HG03558 (cell line): Measurements from ENCODE around the gene METRN.

Source experiments
- ATAC-seq: cut with Tn5 transposase; IDR thresholded peaks from one replicate; pipeline ENCODE4 v1.9.1; 2021; ENCODE audit warnings: moderate number of reproducible peaks; ENCODE audit not compliant: unreplicated experiment; ENCODE audit errors: extremely low read depth

The METRN gene

DNA sequence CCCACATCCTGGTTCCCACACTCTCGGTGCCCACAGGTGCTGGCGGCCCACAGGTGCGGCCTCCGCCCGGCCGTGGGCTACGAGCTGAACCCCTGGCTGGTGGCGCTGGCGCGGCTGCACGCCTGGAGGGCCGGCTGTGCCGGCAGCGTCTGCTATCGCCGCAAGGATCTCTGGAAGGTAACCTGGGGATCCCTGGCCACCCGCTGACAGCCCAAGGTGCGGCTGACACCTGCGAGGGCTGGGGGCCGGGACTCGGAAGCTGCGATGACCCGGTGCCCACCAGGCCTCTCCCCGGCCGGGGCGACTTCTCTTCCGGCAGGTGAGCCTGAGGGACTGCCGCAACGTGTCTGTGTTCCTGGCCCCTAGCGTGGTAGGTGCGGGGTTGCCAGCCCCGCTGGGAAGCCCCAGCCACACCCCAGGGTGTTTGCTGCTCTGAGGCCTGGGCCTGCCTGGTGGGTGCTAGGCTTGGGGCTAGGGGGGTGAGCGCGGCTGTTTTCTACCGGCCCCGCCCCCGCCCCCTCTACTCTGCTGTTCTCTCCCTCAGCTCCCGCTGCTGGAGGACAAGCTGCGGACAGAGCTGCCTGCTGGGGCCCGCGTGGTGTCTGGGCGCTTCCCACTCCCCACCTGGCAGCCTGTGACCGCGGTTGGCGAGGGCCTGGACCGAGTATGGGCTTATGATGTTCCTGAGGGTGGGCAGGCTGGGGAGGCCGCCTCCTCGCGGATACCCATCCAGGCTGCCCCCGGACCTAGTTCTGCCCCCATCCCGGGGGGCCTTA, 7.0 kb downstream of the METRN start:
- ATAC-seq = no peak

- no peak for ATAC-seq
Observed at GRCh38 chr16:722835-723633, 8.1 kb downstream of the METRN start.

- no peak for ATAC-seq
Observed at GRCh38 chr16:723695-724094, 8.8 kb downstream of the METRN start.

DNA sequence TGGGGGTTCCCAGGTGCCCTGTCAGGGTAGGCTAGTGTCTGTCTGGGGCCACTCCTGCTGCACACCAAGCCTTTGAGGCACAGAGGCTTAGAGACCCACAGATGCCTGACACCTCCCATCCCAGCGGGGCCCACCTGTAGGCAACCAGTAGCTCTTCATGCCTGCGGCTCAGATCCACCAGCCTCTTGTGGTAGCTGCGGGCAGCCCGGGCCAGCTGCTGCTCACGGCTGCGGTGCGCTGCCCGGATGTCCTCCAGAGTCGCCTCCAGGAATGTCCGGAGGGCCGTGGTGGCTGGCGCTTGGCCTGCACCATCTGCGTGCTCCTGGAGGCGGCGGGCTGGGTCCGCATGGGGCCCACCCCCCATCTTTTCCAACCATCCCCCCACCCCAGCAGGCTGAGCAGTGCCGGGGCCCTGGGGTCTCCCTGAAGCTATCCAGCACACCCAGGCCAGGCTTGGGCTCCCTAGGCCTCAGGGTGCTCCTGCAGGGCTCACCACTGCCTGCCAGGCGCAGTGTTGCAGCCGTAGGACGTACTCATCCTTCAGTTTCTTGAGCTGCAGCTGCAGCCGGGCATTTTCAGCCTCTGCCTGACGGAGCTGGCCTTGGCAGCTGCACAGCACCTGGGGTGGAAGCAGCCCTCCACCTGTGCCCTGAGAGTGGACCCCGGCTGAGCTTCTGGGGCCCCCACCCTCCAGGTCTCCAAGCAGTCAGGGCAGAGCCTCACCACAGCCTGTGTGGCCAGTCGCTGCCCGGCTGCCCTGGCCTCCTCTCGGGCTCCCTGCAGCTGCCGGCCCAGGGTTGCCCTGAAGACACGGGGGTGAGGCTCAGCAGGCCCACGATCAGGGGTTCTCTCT, 9.5 kb downstream of the METRN start:
- no peak for ATAC-seq

DNA sequence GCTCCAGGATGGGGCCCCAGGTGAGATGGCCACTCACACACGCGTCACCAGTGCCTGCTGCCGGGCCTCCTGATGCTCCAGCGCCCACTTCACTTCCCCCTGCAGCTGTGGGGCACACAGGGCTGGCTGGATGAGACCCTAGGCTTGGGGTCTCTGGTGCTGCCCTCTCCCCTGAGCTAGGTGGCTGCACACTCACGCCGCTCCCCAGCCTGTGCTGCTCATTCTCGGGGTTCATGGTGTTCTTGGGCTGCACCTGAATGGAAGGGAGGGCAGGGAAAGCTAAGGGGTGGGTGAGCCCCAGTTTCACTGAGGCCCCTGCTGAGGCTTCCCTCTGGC, 10.1 kb downstream of the METRN start:
- ATAC-seq = no peak

- no peak for ATAC-seq
Observed at GRCh38 chr16:725463-726187, 10.7 kb downstream of the METRN start.

DNA sequence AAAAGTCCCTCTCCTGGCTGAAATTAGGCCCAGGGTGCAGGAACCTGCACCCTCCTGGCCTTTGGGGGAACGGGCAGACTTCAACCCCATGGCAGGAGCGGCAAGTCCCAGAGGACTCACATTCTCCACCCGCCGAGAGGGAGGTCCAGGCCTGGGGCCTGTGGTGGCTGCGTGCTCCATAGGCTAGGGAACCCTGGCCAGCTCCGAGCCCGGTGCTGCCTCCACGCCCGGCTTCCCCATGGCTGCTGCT, 11.2 kb downstream of the METRN start:
- no peak for ATAC-seq

GRCh38 chr16:726438-727290, 11.7 kb downstream of the METRN start, which contains the start of the genes CCDC78 and HAGHL:
Gene CCDC78 (minus strand): TSS chr16:726443. CDS start chr16:726367, 76 bp downstream.
Gene HAGHL (plus strand): TSS chr16:727106. CDS start chr16:727510, 404 bp downstream.
- no peak for ATAC-seq

DNA sequence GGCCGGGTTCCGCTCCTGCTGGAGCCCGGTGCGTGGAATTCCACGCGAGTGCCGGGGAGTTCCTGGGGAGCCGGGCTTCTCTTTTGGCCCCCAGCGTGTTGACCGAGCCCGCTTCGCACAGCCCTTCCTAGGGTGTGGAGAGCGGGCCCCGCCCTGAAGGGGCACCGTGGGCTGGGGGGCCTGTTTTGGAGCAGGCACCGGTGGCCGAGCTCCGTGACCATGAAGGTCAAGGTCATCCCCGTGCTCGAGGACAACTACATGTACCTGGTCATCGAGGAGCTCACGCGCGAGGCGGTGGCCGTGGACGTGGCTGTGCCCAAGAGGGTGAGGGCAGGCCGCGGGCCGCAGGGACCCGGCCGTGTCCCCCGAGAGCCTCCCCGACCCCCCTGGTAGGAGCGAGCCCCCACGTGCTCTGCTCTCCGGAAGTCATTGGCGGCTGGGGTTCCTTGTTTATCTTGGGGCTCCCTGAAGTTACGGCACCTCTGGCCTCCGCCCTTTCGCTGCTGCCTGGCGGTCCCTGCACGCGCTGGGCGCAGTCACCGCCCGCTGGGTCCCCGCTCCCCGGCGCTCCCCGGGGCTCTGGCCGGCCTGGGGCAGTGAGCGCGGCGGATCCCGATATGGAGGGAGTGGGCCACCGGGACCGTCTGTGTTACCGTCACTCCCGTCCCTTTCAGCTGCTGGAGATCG, 12.5 kb downstream of the METRN start:
- ATAC-seq = no peak

GRCh38 chr16:728131-728889, 13.4 kb downstream of the METRN start:
- ATAC-seq = no peak

GRCh38 chr16:728890-729744, 14.2 kb downstream of the METRN start:
- no peak for ATAC-seq

GRCh38 chr16:729768-730665, 15.1 kb downstream of the METRN start:
- ATAC-seq = no peak

DNA sequence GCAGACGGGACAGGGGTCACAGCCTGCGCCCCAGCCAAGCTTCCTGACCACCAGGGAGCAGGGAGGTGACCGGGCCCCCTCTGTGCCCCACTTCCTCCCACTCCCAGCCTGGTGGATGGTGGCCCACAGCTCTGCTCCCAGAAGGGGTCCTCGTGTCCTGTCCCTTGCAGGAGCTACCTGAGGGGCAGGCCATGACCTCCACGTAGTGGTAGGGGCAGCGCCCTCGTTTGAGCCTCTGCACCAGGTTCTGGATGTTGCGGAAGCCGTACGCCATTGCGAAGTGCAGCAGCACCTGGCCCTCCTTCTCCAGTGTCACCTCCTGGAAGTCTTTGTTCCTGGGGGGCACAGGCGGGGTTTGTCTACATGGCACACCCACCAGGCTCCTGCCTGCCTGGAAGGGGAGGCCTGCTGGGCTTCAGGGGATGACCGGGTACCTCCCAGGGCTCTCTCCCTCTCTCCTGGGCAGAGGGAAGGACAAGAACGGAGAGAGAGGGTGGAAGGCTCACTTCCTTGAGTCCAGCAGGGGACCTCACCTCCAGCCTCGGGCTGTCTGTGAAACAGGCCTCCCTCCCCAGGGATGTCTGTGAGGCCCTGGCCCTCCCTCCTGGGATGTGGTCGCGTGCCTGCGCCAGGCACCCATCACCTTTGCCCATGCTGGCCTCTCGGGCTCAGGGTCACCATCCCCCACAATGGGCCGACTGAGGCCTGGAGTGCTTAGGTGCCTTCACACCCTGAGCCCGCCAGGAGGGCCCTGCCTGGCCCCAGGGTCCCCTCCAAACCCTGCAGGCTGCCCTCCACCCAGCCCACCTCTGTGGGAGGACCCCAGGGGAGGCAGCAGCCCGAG, 16.0 kb downstream of the METRN start:
- ATAC-seq = no peak

DNA sequence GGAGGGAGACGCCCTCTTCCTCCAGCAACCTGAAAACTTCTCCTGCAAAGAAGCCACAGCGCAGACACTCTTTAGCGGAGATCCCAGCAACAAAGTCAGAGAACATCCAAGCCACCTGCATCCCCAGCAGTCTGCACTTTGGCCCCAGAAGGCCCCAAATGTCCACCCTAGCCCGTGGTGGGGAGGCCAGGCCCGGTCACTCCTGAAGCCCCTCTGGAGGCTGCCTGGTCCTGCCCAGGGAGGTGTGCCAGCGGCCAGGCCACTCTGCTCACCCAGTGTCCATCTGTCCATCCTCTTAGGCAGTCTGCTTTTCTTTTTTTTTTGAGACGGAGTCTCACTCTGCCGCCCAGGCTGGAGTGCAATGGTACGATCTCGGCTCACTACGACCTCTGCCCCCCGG, 17.4 kb downstream of the METRN start:
- no peak for ATAC-seq

GRCh38 chr16:732936-733335, 18.0 kb downstream of the METRN start:
- no peak for ATAC-seq
